ENCODE measurements around the gene SLC25A46.

The SLC25A46 gene

GRCh38 chr5:110754181-110754580 is 15.4 kb downstream of the SLC25A46 start:
- no peaks in the 10 kb centered on the region for H4K20me1 ChIP-seq (ENCODE audit: insufficient read depth, low read length, poor library complexity, severe bottlenecking)
- no peaks in the 10 kb centered on the region for H3K27me3 ChIP-seq (ENCODE audit: insufficient read depth, low read length, poor library complexity, severe bottlenecking)
- no peaks in the 10 kb centered on the region for H3K79me2 ChIP-seq (ENCODE audit: insufficient read depth, low read length)
- peaks cover 4% of the 10 kb centered on the region; the same call in 1 of the 2 replicates for H3K36me3 ChIP-seq (ENCODE audit: insufficient read depth, low read length)
- no peaks in the 10 kb centered on the region for H3F3A ChIP-seq (ENCODE audit: low read depth)
- H3K9ac ChIP-seq (ENCODE audit: low read depth, low read length, poor library complexity, severe bottlenecking): no peak overlapping the region
- H3K9me2 ChIP-seq (replicated peaks; ENCODE audit: low read depth, low read length): no peaks in the 10 kb centered on the region
- peaks cover 12% of the 10 kb centered on the region for H3K4me1 ChIP-seq (ENCODE audit: insufficient read depth, low read length, poor library complexity, severe bottlenecking)
- no peak for TF ChIP-seq CTCF (conservative IDR thresholded peaks at IDR 0.05; ENCODE audit: low read length)
- H3K4me3 ChIP-seq (ENCODE audit: low read length, poor library complexity, severe bottlenecking): no peak overlapping the region
- H3K9me3 ChIP-seq (ENCODE audit: insufficient read depth, low read depth, low read length): no peaks in the 10 kb centered on the region
- H2AFZ ChIP-seq (ENCODE audit: low read length): no peak overlapping the region
- no peak overlapping the region for H3K4me2 ChIP-seq (ENCODE audit: low read depth, low read length, poor library complexity, severe bottlenecking)

- H3F3A ChIP-seq (ENCODE audit: low read depth): no peaks in the 10 kb centered on the region
- H3K9me2 ChIP-seq (replicated peaks; ENCODE audit: low read depth, low read length): no peaks in the 10 kb centered on the region
- H3K36me3 ChIP-seq (ENCODE audit: insufficient read depth, low read length): peaks cover 21% of the 10 kb centered on the region; the same call in 1 of the 2 replicates
- H3K79me2 ChIP-seq (ENCODE audit: insufficient read depth, low read length): no peaks in the 10 kb centered on the region
- no peaks in the 10 kb centered on the region for H3K27me3 ChIP-seq (ENCODE audit: insufficient read depth, low read length, poor library complexity, severe bottlenecking)
- no peak overlapping the region for H3K9ac ChIP-seq (ENCODE audit: low read depth, low read length, poor library complexity, severe bottlenecking)
- H4K20me1 ChIP-seq (ENCODE audit: insufficient read depth, low read length, poor library complexity, severe bottlenecking): no peaks in the 10 kb centered on the region
- H3K4me3 ChIP-seq (ENCODE audit: low read length, poor library complexity, severe bottlenecking): no peak overlapping the region
- no peaks in the 10 kb centered on the region for H3K9me3 ChIP-seq (ENCODE audit: insufficient read depth, low read depth, low read length)
- peaks cover 5% of the 10 kb centered on the region for H3K4me1 ChIP-seq (ENCODE audit: insufficient read depth, low read length, poor library complexity, severe bottlenecking)
- H2AFZ ChIP-seq (ENCODE audit: low read length): no peak overlapping the region
- TF ChIP-seq CTCF (conservative IDR thresholded peaks at IDR 0.05; ENCODE audit: low read length) (peak; percentile 64), EZH2phosphoT487 (IDR thresholded peaks at IDR 0.05; ENCODE audit: borderline replicate concordance) (no peak)
- H3K4me2 ChIP-seq (ENCODE audit: low read depth, low read length, poor library complexity, severe bottlenecking): no peak overlapping the region
Observed at GRCh38 chr5:110757118-110757729, 18.4 kb downstream of the SLC25A46 start.

GRCh38 chr5:110760158-110760557 is 21.4 kb downstream of the SLC25A46 start:
- Histone ChIP-seq H3K9me2 (replicated peaks; ENCODE audit: low read depth, low read length) (no peaks in the 10 kb centered on the region), H3K27me3 (ENCODE audit: insufficient read depth, low read length, poor library complexity, severe bottlenecking) (no peaks in the 10 kb centered on the region), H3K4me1 (ENCODE audit: insufficient read depth, low read length, poor library complexity, severe bottlenecking) (no peaks in the 10 kb centered on the region), H3K9ac (ENCODE audit: low read depth, low read length, poor library complexity, severe bottlenecking) (no peak overlapping the region), H3K4me2 (ENCODE audit: low read depth, low read length, poor library complexity, severe bottlenecking) (no peak overlapping the region), H3F3A (ENCODE audit: low read depth) (no peaks in the 10 kb centered on the region), H3K36me3 (ENCODE audit: insufficient read depth, low read length) (peaks cover 25% of the 10 kb centered on the region; the same call in 1 of the 2 replicates), H2AFZ (ENCODE audit: low read length) (no peak overlapping the region), H3K79me2 (ENCODE audit: insufficient read depth, low read length) (no peaks in the 10 kb centered on the region), H3K9me3 (ENCODE audit: insufficient read depth, low read depth, low read length) (no peaks in the 10 kb centered on the region), H4K20me1 (ENCODE audit: insufficient read depth, low read length, poor library complexity, severe bottlenecking) (no peaks in the 10 kb centered on the region), H3K4me3 (ENCODE audit: low read length, poor library complexity, severe bottlenecking) (no peak overlapping the region)
- TF ChIP-seq CTCF (conservative IDR thresholded peaks at IDR 0.05; ENCODE audit: low read length) (no peak), EZH2phosphoT487 (IDR thresholded peaks at IDR 0.05; ENCODE audit: borderline replicate concordance) (no peak)

Data from Loucy (cell line).